ENCODE measurements around the gene ACADL.
"Not testable (repeated sequence)": the region's sequence is repeated elsewhere in the genome, so short reads cannot be mapped to it uniquely, and the experiment has no call there.

Gene ACADL

DNA sequence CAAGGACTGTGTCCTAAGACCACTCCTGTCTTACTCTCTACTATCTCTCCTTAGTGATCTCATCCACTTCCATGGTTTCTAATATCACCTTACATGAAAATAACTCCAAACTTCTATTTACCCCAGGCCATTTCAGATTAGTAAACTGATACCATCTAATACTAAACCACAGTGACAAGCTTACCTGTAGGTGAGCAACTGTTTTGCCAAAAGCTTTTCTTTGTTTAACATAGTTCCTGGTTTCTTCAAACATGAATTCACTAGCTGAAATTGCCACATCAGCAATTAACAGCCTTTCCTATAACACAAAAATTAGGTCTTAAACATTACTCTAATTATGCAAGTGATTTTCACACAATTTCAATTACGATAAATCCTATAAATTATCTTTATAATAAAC is 22.1 kb downstream of the ACADL start:
- DNase-seq (ENCODE audit: low read depth in 1 of 2, low spot score in 1 of 2) = no peak

DNA sequence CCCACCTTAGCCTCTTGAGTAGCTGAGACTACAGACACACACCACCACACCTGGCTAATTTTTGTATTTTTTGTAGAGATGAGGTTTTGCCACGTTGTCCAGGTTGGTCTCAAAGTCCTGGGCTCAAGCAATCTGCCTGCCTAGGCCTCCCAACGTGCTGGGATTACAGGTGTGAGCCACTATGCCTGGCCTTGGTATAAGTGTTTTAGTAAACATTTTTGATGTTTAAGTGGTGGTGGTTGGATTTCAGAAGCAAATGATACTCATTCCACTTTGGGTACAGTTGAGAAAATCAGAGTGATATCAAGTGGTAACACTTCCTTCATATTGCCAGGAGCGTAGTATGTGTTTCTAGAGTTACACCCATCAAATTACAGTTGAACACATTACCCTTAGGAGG is 25.4 kb downstream of the ACADL start:
- DNase-seq (ENCODE audit: low read depth in 1 of 2, low spot score in 1 of 2) = no peak

DNA sequence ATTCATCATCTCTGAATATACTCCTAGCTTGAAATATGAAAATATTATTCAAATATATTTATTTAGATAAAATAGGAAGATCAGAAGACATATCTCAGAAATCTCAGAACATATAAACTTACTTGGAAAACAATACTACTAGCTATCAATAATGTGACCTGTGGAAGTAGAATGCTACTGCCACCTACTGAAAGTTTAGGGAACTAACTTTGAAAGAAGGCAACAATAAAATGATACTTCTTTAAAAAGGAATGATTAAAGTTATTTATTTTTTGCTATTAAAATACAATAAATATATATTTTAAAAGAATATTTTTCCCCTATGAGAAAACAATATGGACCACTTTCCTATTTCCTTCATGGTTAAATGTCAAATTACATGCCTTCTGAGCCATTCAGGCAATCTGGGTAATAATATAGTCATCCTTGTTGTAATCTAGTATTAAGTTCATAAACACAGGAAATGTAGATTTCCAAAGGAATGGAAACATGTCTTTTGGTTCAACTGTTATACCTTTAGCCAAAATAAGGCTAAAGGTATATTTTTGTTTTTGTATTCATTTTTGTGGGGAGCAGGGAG is 26.0 kb downstream of the ACADL start:
- no peak for DNase-seq (ENCODE audit: low read depth in 1 of 2, low spot score in 1 of 2)

DNA sequence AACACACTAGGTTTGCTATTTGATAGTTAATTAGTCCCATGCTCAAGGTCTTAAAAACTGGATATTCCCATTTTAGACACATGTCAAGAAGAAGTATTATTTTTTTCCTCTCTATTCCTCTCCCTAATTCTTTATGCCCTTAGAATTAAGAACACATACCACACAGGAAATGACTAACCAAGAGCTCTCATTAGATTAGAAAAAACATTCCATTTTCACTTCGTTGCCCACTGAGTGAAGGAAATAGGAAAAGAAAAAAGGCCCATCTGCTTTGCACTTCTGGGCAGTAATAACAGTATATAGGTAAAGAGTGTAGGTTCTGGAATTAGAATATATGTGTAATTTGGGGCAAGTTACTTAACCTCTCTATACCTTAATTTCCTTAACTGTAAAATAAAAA is 26.9 kb downstream of the ACADL start:
- no peak for DNase-seq (ENCODE audit: low read depth in 1 of 2, low spot score in 1 of 2)

DNA sequence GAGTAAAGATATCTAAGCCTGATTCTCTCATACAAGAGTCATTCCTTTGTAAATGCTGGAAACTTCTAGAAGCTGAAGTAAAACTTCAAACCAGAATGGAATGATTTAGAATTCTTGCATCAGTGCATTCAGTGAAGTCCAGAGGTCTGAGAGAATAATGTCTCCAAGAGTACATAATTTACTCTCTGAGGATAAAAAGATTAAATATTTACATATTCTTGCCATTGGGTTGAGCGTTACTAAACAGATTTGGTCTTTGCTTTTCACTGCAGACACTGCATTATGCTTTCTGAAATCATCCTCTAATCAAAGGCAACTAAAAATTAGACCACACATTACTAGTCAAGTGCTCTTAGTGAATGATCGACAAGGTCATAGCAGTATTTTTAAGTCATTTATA is 27.5 kb downstream of the ACADL start:
- no peak for DNase-seq (ENCODE audit: low read depth in 1 of 2, low spot score in 1 of 2)

DNA sequence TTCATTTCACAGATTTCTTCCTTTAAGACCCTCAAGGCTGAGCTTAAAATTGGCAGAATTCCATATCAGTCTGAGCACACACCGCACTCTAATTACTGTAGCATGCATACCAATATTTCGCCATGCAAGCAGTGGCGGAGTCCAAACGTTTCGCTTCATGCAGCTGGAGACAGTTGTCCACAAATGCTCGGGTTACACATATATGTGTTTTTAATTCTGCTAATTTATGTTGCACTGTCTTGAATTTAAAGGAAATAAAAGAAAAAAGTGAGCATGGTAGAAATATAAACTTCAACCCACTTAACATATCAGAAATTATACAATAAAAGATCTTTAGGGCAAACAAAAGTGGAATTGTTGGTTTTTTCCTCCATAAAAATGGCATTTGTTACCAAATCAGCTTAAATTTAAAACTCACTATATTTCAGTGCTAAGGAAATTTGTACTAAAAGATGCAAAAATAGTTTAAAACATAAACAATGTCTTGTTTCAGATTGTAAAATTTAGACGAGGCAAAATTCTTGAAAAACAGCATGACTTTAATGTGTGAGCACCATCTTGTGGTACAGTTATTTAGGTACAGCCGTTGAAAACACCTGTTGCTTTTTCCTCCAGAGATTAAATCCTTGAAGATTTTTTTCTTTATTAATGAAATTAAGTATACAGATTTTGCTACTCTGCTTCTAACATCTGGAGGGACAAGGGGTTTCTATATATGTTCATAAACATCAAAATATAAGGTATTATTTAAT is 30.0 kb downstream of the ACADL start:
- DNase-seq (ENCODE audit: low read depth in 1 of 2, low spot score in 1 of 2) = no peak

DNA sequence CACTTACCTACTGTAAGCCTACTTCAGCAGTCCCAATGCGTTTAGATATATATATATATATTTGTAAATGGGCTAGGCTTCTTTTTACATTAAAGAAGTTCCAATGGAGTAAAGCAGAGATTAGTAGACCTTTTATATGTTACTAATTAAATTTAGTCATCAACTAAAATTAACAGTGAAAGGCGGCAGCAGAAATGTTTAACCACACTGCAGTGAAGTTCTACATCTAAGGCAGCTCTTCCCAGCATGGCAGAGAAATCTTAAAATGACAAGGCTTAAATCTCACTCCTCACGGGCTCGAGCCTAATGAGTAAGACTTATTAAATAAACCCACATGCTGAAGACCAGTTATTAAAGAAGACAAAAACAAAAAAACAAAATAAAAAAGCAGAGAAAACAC is 34.9 kb downstream of the ACADL start:
- DNase-seq (ENCODE audit: low read depth in 1 of 2, low spot score in 1 of 2) = no peak

DNA sequence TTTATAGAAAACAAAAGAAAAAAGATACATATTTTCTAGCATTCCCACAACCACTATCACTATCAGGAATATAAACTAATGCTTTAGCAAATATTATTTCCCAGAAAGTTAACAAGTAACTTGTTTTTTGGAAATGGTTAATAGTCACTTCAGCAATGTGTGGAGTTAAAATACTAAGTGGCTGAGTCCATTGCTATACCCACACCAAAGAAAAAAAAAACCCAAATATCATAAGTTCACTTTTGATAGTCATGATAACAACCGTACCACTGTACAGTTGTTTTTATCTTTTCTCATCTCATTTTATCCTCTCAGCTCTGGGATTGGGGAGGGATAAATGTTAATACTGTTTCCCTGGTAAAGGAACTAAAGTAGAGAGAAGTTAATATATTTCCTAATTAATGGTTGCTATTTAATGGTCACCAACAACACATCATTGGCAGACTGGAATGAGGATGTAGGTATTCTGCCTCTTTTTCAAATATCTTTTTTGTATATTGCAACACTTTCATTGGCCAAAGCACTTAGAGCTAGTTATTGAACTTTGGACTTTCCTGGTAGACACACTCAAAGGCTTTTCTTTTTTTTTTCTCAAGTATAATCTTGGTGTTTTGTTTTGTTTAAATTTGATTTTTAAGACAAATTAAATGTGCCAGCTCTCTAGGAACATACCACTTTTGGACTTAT is 35.7 kb downstream of the ACADL start:
- no peak for DNase-seq (ENCODE audit: low read depth in 1 of 2, low spot score in 1 of 2)

DNA sequence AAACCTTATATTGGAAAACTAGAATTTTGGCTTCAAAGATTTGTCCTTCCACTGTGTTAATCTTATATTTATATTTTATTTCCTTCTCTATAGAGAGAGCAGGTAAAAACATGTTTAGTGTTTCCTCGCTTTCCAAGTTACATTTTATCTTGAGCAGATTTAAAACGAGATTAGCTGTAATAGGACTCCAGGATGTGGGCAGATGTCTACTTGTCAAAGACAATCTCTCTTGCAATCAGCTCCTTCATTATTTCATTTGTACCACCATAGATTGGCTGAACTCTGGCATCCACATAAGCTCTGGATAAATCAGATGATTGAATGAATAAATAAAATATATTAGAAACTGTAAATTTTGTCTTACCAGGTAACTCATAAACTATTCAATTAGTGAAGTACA is 36.5 kb downstream of the ACADL start:
- no peak for DNase-seq (ENCODE audit: low read depth in 1 of 2, low spot score in 1 of 2)

DNA sequence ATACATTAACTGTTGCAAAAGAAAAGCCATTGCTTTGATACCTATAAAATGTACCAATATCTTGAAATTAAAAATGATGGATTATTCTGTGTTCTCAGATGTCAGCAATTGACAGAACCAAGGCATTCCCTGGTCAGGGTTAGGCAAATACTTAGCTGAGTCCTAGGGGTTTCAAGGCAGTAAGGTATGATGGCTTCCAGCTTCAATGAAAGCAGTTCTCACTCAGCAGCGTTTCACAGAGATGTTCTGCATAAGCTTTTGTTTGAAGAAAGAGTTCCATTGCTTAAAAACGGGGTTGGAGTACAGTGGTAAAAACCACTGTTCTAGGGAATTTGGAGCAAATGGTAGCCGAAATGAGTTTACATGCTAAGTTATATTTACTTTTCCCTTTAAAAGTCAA is 37.1 kb downstream of the ACADL start:
- no peak for DNase-seq (ENCODE audit: low read depth in 1 of 2, low spot score in 1 of 2)

DNA sequence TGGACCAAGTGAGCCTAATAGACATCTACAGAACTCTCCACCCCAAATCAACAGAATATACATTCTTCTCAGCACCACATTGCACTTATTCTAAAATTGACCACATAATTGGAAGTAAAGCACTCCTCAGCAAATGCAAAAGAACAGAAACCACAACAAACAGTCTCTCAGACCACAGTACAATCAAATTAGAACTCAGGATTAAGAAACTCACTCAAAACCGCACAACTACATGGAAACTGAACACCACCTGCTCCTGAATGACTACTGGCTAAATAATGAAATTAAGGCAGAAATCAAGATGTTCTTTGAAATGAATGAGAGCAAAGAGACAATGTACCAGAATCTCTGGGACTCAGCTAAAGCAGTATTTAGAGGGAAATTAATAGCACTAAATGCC is 41.3 kb downstream of the ACADL start:
- DNase-seq (ENCODE audit: low read depth in 1 of 2, low spot score in 1 of 2) = not testable (repeated sequence)

DNA sequence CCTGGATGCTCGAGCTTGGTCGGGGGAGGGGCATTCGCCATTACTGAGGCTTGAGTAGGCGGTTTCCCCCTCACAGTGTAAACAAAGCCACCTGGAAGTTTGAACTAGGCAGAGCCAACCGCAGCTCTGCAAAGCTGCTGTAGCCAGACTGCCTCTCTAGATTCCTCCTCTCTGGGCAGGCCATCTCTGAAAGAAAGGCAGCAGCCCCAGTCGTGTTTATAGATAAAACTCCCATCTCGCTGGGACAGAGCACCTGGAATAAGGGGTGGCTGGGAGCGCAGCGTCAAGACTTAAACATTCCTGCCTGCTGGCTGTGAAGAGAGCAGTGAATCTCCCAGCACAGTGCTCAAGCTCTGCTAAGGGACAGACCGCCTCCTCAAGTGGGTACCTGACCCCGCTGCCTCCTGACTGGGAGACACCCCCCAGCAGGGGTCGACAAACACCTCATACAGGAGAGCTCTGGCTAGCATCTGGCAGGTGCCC is 43.6 kb downstream of the ACADL start:
- not testable (repeated sequence) for DNase-seq (ENCODE audit: low read depth in 1 of 2, low spot score in 1 of 2)

DNA sequence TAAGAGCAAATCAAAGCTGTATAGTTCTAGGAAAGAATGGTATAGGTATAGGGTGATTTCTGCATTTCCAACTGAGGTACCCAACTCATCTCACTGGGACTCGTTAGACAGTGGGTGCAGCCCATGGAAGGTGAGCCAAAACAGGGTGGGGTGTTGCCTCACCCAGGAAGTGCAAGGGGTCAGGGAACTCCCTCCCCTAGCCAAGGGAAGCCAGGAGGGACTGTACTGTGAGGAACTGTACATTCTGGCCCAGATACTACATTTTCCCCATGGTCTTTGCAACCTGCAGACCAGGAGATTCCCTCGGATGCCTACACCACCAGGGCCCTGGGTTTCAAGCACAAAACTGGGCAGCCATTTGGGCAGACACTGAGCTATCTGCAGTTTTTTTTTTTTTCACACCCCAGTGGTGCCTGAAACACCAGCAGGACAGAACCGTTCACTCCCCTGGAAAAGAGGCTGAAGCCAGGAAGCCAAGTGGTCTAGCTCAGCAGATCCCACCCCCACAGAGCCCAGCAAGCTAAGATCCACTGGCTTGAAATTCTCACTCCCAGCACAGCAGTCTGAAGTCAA is 44.1 kb downstream of the ACADL start:
- not testable (repeated sequence) for DNase-seq (ENCODE audit: low read depth in 1 of 2, low spot score in 1 of 2)

DNA sequence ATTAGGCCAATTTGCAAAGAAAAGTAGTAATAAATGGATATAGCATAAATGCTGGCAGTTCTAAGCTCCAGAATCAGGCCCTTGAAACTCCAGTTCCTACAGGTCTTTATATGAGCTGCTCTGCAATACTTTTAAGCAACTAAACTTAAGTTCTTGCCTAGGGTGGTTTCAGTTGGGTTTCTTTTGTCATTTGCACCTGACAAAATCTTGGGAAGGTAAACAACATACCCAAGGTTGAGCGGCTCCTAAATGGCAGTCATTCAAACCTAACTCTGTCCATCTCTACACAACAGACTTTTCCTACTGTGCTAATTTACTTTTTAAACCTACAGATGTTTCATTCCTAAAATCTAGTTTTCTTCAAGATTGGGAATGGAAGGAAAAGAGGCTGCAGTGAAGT is 44.8 kb downstream of the ACADL start:
- no peak for DNase-seq (ENCODE audit: low read depth in 1 of 2, low spot score in 1 of 2)

DNA sequence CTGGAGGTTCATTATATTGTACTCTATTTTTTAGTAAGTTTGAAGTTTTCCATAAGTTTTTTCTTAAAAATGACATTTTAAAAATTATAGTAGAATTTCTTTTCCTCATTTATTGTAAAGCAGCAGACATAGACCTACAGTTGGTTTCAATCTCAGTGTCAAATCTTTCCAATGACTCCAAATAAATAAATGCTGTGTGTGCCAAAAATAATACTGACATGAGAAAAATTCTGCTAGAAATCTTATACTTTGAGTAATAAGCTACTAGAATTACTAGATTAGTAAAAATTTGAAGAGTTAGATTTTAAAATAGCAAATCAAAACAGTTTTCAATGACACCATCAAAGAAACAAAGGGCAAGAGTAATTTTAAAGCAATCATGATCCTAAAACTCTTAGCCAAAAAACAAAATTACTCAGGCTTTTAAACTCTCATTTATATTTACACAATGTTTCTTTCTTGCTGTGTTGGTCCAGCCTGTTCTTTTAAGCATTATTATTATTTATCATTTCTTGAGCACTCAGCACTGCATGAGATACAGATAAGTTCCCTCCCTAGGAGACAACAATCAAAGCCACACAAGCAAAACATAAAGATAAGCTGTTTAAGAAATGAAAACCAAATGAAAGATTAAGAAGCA is 45.8 kb downstream of the ACADL start:
- DNase-seq (ENCODE audit: low read depth in 1 of 2, low spot score in 1 of 2) = no peak

DNA sequence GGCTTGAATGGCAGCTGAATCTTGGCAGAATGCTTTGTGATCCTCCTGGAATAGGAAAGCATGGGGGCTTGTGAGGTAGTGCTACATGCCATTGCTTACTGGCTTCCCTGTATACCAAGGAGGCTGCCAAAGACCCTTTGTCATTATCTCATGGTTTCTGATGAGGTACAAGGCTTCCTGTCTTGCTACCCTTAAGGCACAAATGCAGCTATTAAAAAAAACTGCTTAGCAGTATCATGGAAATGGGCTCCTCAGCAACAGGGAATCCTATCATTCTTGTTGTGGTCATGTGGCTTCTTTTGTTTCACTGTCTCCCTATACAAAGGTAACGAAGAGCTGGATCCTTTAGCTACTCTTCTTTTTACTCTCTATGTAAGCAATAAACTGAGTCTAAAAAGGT is 47.5 kb downstream of the ACADL start:
- no peak for DNase-seq (ENCODE audit: low read depth in 1 of 2, low spot score in 1 of 2)

DNA sequence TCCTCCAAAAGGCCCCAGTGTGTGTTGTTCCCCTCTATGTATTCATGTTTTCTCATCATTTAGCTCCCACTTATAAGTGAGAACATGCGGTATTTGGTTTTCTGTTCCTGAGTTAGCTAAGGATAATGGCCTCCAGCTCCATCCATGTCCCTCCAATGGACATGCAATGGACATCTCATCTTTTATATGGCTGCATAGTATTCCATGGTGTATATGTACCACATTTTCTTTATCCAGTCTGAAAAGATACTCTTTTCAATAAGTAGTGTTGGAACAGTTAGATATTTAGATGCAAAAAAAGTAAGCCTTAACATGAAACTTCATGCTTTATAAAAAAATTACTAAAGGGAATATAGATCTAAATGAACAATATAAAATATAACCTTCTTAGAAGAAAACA is 48.1 kb downstream of the ACADL start:
- not testable (repeated sequence) for DNase-seq (ENCODE audit: low read depth in 1 of 2, low spot score in 1 of 2)

DNA sequence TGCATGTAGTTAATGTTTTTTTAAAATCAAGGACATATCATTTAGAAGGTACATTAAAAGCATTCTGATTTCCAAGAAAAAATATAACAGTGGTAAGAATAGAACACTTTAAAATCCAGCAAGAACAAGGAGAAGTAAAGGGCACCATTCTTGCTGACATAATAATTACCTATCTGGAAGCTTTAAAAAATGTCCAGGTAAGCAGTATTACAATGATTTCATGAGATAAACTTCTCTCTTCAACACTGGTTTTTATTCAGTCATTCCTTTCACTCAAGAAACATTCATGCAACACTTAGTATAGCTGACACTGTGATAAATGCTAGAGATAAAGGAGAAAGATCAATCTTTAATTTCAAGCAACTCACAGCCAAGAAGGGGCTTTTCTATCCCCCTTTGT is 51.2 kb downstream of the ACADL start:
- DNase-seq (ENCODE audit: low read depth in 1 of 2, low spot score in 1 of 2) = no peak

DNA sequence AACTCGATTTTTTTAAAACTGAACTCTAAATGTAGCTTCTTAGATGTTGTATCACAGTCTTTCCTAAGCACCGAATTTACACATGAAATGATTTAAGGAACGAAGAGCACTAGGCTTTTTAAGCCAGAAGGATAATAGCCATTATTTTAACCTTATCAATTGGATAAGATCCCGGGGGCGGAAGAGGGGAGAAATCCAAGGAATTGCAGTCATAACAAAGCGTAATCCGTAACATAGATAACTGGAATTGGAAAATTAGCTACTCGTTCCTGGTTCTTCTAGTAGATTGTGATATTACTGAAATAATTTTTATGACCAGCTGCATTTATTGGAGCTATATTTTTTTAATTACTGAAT is 53.0 kb downstream of the ACADL start:
- no peak for DNase-seq (ENCODE audit: low read depth in 1 of 2, low spot score in 1 of 2)

DNA sequence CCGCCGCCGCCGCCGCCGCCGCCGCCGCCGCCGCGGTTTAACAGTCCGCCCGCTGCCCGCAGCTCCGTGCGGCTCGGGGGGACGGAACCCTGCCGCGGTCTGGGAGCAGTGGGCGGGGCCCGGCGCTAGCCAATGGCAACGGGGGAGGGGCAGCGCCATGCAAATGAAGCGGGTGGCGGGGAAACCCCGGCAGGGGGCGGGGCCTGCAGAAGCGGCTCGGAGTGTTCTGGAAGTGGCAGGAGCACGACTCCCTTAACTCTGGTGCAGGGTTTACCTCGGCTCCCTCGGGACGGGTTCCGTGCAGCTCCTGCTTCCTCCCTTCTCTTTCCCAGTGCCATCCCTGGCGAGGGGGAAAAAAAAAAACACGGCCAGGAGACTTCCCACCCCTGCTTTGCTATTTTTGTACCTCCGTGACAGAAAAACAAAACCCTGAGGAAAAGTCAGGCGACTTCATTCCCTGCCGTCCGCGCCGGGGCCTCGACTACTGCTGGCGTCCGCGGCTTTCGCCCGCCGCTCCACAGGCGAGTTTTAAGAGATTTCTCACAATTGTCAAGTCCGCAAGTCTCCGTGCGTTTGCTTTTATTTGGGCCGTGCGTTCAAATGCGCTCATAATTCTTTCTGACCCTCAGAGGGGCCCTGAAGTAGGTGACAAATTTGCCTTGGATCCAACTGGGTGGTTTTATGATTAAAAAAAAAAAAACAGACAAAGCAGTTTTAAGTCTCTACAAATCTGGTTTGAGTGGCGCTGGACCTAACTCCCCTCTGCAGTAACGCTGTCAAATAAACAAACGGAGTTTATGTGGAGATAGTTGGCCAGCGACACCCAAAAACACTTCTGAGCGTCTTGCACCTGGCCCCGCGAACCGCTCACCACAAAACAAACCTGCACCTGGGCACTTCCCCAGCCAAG is 53.7 kb downstream of the ACADL start, which contains the start of gene KANSL1L:
Gene KANSL1L (minus strand): TSS at position 101 of the 910 bp plus-strand sequence. CDS start 16,827 bp downstream, outside the sequence.
- DNase-seq (ENCODE audit: low read depth in 1 of 2, low spot score in 1 of 2) = peak; percentile 92 to 95

Data from activated T-helper 1 cell treated with anti-CD3 and anti-CD28 coated beads, Interleukin-2, amount 50 U/mL, for 16 hours (primary cell).